Breast epithelium (tissue), 4 donors: ENCODE results near the gene ATP9B. TPM values are rescaled to one million over a fixed set of nuclear protein-coding genes. Genes with fewer than 3 reads are reported as not detected.

Source experiments
- DNase-seq, 2 donors: peaks; one replicate each; pipeline ENCODE4 v3.0.0-alpha.2; 2019; ENCODE audit warnings: low spot score in 2 of 2
- H3K27ac ChIP-seq, 2 donors: fragments of 200-600 bp; sonication (generic) in 1 of 2; one replicate each; pipeline ENCODE4 v1.5.1; 2016 to 2019; ENCODE audit warnings: mild to moderate bottlenecking in 1 of 2
- H3K27me3 ChIP-seq, 2 donors: fragments of 200-600 bp; sonication (generic) in 1 of 2; one replicate each; pipeline versions ENCODE4 v1.5.1 to v1.6.0; 2017 to 2019; ENCODE audit warnings: control low read depth in 1 of 2, mild to moderate bottlenecking in 1 of 2
- H3K36me3 ChIP-seq: fragments of 200-600 bp; one replicate; pipeline ENCODE4 v1.5.1; 2019
- H3K4me1 ChIP-seq, 2 donors: fragments of 200-600 bp; sonication (generic); one replicate each; pipeline ENCODE4 v1.5.1; 2016 to 2019; ENCODE audit warnings: control low read depth in 1 of 2
- H3K4me3 ChIP-seq, 3 donors: fragments of 200-600 bp; sonication (generic); 1 replicate in 2 of 3; 2 replicates in 1 of 3; pipeline ENCODE4 v1.5.1; 2016 to 2019; ENCODE audit warnings: mild to moderate bottlenecking in 3 of 3, moderate library complexity in 2 of 3
- H3K9me3 ChIP-seq, 2 donors: fragments of 200-600 bp; sonication (generic) in 1 of 2; one replicate each; pipeline ENCODE4 v1.5.1; 2016 to 2019; ENCODE audit warnings: control low read depth in 1 of 2
- POLR2A ChIP-seq: fragments of 450-650 bp; IDR thresholded peaks from one replicate; pipeline ENCODE4 v1.6.1; 2016; ENCODE audit warnings: antibody characterized with exemption, mild to moderate bottlenecking, moderate library complexity
- POLR2AphosphoS5 ChIP-seq, 3 donors: sonication (generic); formaldehyde crosslinking; IDR thresholded peaks; one replicate each; pipeline ENCODE4 v1.6.1; 2017; ENCODE audit warnings: antibody characterized with exemption in 3 of 3
- intact Hi-C: fragments of 100-400 bp; cut with DNase I; formaldehyde crosslinking; loops from one replicate; pipeline ENCODE4 v1.15.1; 2023; ENCODE audit warnings: low total_unique reads
- total RNA-seq, 3 donors: library from RNA; depleted of rRNA; stranded (reverse); fragments of >200 nt; gene quantifications; one replicate each; pipeline ENCODE4 v1.1.0, GENCODE V29; 2016
- TF ChIP-seq, protein P1 (sequence below), 3 donors: fragments of 450-650 bp; IDR thresholded peaks; one replicate each; pipeline ENCODE4 v1.5.1; 2016 to 2017; ENCODE audit warnings: antibody characterized with exemption in 3 of 3, mild to moderate bottlenecking in 3 of 3, moderate library complexity in 3 of 3

The ATP9B gene
- total RNA-seq, 3 donors from 2014 or later = 42.1 to 55.9 (median 54.4) TPM

DNA sequence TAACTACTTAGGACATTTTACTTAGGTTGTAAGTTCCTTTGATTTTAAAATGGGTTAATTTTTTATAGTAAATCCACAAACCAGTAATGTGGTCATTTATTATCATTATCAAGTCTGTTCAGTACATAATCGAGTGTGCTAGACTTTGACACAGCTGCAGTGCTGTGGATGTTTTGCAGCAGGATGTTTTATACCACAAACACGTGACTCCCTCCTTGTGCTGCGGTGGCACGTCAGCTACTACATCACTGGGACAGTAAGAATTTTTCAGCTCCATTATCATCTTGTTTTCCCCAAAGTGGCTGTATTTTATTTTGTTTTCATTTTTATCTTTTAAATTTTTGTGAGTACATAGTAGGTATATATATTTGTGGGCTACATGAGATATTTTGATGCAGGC, 70.0 kb downstream of the ATP9B start:
- Histone ChIP-seq H3K27ac (no peak overlapping the region), H3K4me1 (no peaks in the 10 kb centered on the region), H3K9me3 (no peaks in the 10 kb centered on the region), H3K27me3 (no peaks in the 10 kb centered on the region), H3K36me3 (no peaks in the 10 kb centered on the region), H3K4me3 (no peak overlapping the region)
- intact Hi-C loops = no loop called here
- TF ChIP-seq, protein P1, sequence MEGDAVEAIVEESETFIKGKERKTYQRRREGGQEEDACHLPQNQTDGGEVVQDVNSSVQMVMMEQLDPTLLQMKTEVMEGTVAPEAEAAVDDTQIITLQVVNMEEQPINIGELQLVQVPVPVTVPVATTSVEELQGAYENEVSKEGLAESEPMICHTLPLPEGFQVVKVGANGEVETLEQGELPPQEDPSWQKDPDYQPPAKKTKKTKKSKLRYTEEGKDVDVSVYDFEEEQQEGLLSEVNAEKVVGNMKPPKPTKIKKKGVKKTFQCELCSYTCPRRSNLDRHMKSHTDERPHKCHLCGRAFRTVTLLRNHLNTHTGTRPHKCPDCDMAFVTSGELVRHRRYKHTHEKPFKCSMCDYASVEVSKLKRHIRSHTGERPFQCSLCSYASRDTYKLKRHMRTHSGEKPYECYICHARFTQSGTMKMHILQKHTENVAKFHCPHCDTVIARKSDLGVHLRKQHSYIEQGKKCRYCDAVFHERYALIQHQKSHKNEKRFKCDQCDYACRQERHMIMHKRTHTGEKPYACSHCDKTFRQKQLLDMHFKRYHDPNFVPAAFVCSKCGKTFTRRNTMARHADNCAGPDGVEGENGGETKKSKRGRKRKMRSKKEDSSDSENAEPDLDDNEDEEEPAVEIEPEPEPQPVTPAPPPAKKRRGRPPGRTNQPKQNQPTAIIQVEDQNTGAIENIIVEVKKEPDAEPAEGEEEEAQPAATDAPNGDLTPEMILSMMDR (IDR thresholded peaks at IDR 0.05) = no peak
- TF ChIP-seq POLR2AphosphoS5 (IDR thresholded peaks at IDR 0.05) (no peak), POLR2A (no peak)
- no peak for DNase-seq

DNA sequence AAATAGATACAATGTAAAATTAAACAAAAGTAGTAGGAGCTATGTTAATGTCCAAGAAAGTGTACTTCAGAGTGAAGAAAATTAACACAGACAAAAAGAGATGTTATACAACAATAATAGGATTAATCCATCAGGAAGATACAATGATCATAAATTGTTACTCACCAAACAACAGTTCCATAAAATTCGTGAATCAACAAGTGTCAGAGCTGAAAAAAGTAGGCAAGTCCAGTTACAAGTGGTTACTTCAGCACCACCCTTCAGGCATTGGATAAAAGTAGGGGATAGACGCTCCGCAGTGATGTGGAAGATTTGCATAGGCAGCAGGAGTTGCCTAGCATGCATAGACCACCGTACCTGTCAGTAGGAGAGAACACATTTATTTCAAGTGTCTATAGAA, 77.8 kb downstream of the ATP9B start:
- intact Hi-C loops = no loop called here
- Histone ChIP-seq H3K27ac (no peak overlapping the region), H3K27me3 (no peaks in the 10 kb centered on the region), H3K9me3 (no peaks in the 10 kb centered on the region), H3K4me1 (no peaks in the 10 kb centered on the region), H3K4me3 (no peak overlapping the region), H3K36me3 (no peaks in the 10 kb centered on the region)
- TF ChIP-seq, protein P1 (IDR thresholded peaks at IDR 0.05) = no peak
- TF ChIP-seq POLR2A = no peak
- no peak for TF ChIP-seq POLR2AphosphoS5 (IDR thresholded peaks at IDR 0.05)
- DNase-seq = no peak

DNA sequence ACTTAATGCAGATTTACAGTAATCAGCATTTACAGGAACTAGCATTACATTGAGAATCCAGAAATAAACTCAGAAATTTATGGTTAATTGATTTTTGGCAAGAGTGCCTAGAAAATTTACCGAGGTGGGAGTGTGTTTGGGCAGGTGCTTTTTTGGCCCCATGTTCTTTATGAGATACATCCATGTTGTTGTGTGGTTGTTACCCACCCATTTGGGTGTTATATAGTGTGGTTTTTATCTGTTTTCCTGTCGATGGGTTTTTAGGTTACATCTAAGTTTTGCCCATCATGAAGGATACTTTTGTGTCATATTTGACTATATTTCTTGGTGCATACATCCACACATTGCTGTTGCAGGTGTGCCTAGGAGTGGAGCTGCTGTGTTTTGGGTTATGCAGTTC, 82.0 kb downstream of the ATP9B start:
- H3K4me3 ChIP-seq = no peak overlapping the region
- H3K36me3 ChIP-seq = no peaks in the 10 kb centered on the region
- H3K4me1 ChIP-seq = no peaks in the 10 kb centered on the region
- no peak for DNase-seq
- no peaks in the 10 kb centered on the region for H3K9me3 ChIP-seq
- intact Hi-C loops = no loop called here
- TF ChIP-seq, protein P1 (IDR thresholded peaks at IDR 0.05) = no peak
- TF ChIP-seq POLR2AphosphoS5 (IDR thresholded peaks at IDR 0.05) = no peak
- no peak for TF ChIP-seq POLR2A
- no peak overlapping the region for H3K27ac ChIP-seq
- H3K27me3 ChIP-seq = no peaks in the 10 kb centered on the region

DNA sequence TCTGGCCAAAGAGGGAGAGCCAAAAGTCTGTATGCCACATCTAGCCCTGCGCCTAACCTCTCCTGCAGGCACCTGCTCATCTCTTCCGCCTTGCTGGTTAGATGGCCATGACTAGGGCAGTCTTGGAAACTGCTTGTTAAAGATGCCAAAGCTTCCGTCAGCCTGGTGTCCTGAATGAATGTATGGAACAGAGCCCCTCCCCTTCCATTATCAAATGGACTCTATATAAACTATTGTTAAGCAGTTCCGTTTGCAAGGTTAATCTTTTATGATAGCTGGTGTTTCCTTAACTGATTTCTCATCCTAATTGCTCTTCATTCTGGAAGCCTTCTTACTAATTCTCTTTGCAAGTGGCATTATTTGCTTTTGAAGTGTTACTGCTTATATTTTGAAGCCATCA, 87.1 kb downstream of the ATP9B start:
- Histone ChIP-seq H3K4me1 (no peaks in the 10 kb centered on the region), H3K9me3 (no peaks in the 10 kb centered on the region), H3K36me3 (no peaks in the 10 kb centered on the region), H3K27me3 (no peaks in the 10 kb centered on the region), H3K4me3 (no peak overlapping the region), H3K27ac (no peak overlapping the region)
- TF ChIP-seq, protein P1 (IDR thresholded peaks at IDR 0.05) = no peak
- TF ChIP-seq POLR2A = no peak
- TF ChIP-seq POLR2AphosphoS5 (IDR thresholded peaks at IDR 0.05) = no peak
- DNase-seq = no peak
- intact Hi-C loops = no loop called here

DNA sequence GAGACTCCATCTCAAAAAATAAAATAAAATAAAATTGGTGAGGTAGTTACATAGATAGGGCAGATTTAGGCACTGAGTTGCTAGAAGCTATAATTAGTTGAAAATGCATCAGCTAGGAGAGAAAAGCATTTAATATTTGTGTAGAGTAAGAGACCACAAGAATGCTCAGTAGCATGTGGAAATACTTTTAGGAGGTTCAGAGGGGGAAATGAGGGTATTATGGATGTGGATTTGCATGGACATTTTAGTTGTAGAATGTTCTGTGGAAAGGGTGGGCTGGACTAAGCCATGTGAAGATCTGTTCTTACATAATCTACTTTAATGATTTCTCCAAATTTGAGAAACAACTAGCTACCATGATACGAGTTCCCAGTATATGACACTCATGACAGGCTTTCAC, 95.5 kb downstream of the ATP9B start:
- TF ChIP-seq POLR2AphosphoS5 (IDR thresholded peaks at IDR 0.05) = no peak
- TF ChIP-seq, protein P1 (IDR thresholded peaks at IDR 0.05) = no peak
- TF ChIP-seq POLR2A = no peak
- no peaks in the 10 kb centered on the region for H3K9me3 ChIP-seq
- no peak for DNase-seq
- intact Hi-C loops = no loop called here
- H3K27me3 ChIP-seq = no peaks in the 10 kb centered on the region
- H3K4me3 ChIP-seq = no peak overlapping the region
- H3K36me3 ChIP-seq = no peaks in the 10 kb centered on the region
- no peaks in the 10 kb centered on the region for H3K4me1 ChIP-seq
- H3K27ac ChIP-seq = no peak overlapping the region
